ENCODE measurements around the gene UTF1. TPM values are rescaled to one million over a fixed set of nuclear protein-coding genes. Genes with fewer than 3 reads are reported as not detected.

The UTF1 gene
- polyA plus RNA-seq, 1 donor from 2014 or later, result not detected

DNA sequence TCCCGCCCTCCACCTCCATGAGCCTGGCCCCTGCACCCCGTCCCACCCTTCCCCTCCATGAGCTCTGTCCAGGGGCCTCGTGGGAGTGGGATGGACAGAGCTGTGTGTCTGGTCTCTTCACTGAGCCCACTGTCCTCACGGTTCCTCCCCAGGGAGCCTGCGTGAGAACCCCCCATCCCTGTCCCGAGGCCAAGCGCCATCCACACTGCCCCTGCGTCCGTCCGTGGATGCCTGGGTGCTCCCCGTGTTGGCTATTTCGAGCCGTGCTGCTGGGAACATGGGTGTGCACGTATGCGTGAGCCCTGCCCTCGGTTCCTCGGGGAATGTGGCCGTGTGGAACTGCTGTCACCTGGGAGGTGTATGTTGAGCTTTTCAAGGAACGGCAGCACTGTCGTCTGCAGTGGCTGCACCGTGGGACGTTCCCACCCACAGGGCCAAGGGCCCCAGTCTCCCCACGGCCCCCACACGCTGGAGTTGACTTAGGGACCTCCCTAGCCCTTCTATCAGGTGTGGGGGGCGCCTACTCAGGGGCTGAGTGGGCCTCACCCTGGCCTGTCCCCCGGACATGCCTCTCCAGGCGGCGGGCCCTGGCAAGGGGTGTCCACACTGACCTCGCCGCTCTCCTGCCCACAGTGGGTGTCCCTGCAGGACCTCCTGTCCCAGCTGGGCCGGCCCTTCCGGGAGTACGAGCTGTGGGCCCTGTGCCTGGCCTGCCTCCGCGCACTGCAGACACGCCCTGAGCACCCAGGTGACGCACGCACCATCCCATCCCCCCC is 41.9 kb upstream of the UTF1 start:
- no peak overlapping the region for H3K9ac ChIP-seq (ENCODE audit: low read length)
- no peaks in the 10 kb centered on the region for H3K27me3 ChIP-seq (ENCODE audit: insufficient read depth, low read depth, low read length)
- no peaks in the 10 kb centered on the region for H4K20me1 ChIP-seq (ENCODE audit: insufficient read depth)
- no peaks in the 10 kb centered on the region for H3F3A ChIP-seq (ENCODE audit: insufficient read depth, low read length, poor library complexity, severe bottlenecking)
- no peaks in the 10 kb centered on the region for H3K9me2 ChIP-seq (ENCODE audit: insufficient read depth, low read length)
- H3K9me3 ChIP-seq (ENCODE audit: low read length), result no peaks in the 10 kb centered on the region
- no peak overlapping the region for H3K27ac ChIP-seq (ENCODE audit: low read length)
- H3K36me3 ChIP-seq (ENCODE audit: insufficient read depth, low read length), result no peaks in the 10 kb centered on the region
- H3K4me3 ChIP-seq (ENCODE audit: low read length), result no peak overlapping the region
- H2AFZ ChIP-seq (ENCODE audit: low read depth, low read length), result no peak overlapping the region
- no peak overlapping the region for H3K4me2 ChIP-seq (ENCODE audit: low read length)
- no peaks in the 10 kb centered on the region for H3K79me2 ChIP-seq (replicated peaks; ENCODE audit: insufficient read depth, low read length)
- no peak for TF ChIP-seq CTCF (IDR thresholded peaks at IDR 0.05; ENCODE audit: poor library complexity, severe bottlenecking)
- no peak for TF ChIP-seq EP300 (conservative IDR thresholded peaks at IDR 0.05; ENCODE audit: poor library complexity, severe bottlenecking)
- no peak for TF ChIP-seq POLR2AphosphoS5 (IDR thresholded peaks at IDR 0.05)
- no peak for TF ChIP-seq MXI1 (conservative IDR thresholded peaks at IDR 0.05; ENCODE audit: poor library complexity, severe bottlenecking)
- TF ChIP-seq SMC3 (conservative IDR thresholded peaks at IDR 0.05; ENCODE audit: poor library complexity), result no peak
- TF ChIP-seq REST (IDR thresholded peaks at IDR 0.05; ENCODE audit: borderline replicate concordance), result no peak

DNA sequence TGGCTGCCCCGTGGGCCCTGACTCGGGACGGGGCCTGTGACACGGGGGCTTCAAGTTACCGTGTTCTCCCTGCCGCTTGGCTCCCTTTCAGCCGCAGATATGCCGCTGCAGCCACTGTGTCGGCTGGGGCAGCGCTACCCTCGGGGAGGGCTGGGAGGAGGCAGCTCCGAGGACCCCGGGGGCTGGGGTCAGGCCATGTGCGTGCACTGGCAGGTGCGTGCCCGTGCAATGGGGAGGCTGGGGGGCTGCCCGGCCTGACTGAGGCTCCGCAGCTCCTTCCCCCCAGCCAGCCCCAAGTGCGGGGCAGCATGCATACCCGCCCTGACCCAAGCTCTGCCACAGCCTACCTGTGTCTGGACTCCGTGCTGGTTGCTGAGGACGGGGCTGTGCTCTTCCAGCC is 40.8 kb upstream of the UTF1 start:
- no peaks in the 10 kb centered on the region for H3K9me2 ChIP-seq (ENCODE audit: insufficient read depth, low read length)

More for the DNA sequence above, 40.8 kb upstream of the UTF1 start:
- TF ChIP-seq EP300 (conservative IDR thresholded peaks at IDR 0.05; ENCODE audit: poor library complexity, severe bottlenecking) (no peak), RAD21 (conservative IDR thresholded peaks at IDR 0.05) (no peak), POLR2AphosphoS5 (IDR thresholded peaks at IDR 0.05) (no peak), REST (IDR thresholded peaks at IDR 0.05; ENCODE audit: borderline replicate concordance) (no peak), CTCF (IDR thresholded peaks at IDR 0.05; ENCODE audit: poor library complexity, severe bottlenecking) (no peak), TAF1 (IDR thresholded peaks at IDR 0.05; ENCODE audit: low read depth) (no peak), SMC3 (conservative IDR thresholded peaks at IDR 0.05; ENCODE audit: poor library complexity) (no peak), MXI1 (conservative IDR thresholded peaks at IDR 0.05; ENCODE audit: poor library complexity, severe bottlenecking) (no peak), EZH2 (IDR thresholded peaks at IDR 0.05; ENCODE audit: borderline replicate concordance, insufficient read depth, low read length, poor library complexity, severe bottlenecking) (no peak)
- Histone ChIP-seq H3K36me3 (ENCODE audit: insufficient read depth, low read length) (no peaks in the 10 kb centered on the region), H3K27ac (ENCODE audit: low read length) (no peak overlapping the region), H3K9me3 (ENCODE audit: low read length) (no peaks in the 10 kb centered on the region), H3K4me3 (ENCODE audit: low read length) (no peak overlapping the region), H3K79me2 (replicated peaks; ENCODE audit: insufficient read depth, low read length) (no peaks in the 10 kb centered on the region), H3K4me2 (ENCODE audit: low read length) (no peak overlapping the region), H3F3A (ENCODE audit: insufficient read depth, low read length, poor library complexity, severe bottlenecking) (no peaks in the 10 kb centered on the region), H3K27me3 (ENCODE audit: insufficient read depth, low read depth, low read length) (no peaks in the 10 kb centered on the region), H4K20me1 (ENCODE audit: insufficient read depth) (no peaks in the 10 kb centered on the region), H3K9ac (ENCODE audit: low read length) (no peak overlapping the region), H2AFZ (ENCODE audit: low read depth, low read length) (no peak overlapping the region)
